ENCODE data around the gene CERS2. TPM values are rescaled to one million over a fixed set of nuclear protein-coding genes. Genes with fewer than 3 reads are reported as not detected.

CERS2 gene
- total and polyA plus RNA-seq, 11 donors: 51.7 to 113 (median 76.1) TPM

DNA sequence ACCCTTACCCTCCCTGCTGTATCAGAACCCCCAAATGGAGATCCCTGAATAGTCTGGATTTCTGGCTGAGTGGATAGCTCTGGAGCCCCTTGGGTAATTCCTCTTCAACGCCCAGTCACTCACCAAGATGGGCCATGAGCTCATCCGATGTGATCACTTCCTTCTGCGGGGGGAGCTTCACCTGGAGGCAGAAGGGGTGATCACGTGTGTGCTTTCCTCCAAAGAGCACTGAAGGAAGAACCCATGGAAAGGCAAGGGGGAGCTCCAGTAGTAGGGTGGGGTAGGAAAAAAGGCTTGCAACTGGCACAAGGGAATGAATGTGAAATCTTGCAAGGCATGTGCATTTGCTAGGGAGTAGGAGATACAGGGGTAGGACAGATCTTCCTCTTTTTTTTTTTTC lies 27.0 kb upstream of the CERS2 start:
- Histone ChIP-seq H3K36me3 (peaks cover 0 to 62% (median 57%) of the 10 kb centered on the region in 9 donors), H3K4me3 (no peak overlapping the region), H3K27me3 (no peaks in the 10 kb centered on the region), H3K27ac (peak overlapping the region in 1 of 12 donors; percentile 64), H3K4me1 (peaks cover 6 to 71% (median 35%) of the 10 kb centered on the region in 12 donors), H3K9me3 (no peaks in the 10 kb centered on the region)
- no peak for TF ChIP-seq POLR2A (IDR thresholded peaks at IDR 0.05)
- TF ChIP-seq, protein P1, sequence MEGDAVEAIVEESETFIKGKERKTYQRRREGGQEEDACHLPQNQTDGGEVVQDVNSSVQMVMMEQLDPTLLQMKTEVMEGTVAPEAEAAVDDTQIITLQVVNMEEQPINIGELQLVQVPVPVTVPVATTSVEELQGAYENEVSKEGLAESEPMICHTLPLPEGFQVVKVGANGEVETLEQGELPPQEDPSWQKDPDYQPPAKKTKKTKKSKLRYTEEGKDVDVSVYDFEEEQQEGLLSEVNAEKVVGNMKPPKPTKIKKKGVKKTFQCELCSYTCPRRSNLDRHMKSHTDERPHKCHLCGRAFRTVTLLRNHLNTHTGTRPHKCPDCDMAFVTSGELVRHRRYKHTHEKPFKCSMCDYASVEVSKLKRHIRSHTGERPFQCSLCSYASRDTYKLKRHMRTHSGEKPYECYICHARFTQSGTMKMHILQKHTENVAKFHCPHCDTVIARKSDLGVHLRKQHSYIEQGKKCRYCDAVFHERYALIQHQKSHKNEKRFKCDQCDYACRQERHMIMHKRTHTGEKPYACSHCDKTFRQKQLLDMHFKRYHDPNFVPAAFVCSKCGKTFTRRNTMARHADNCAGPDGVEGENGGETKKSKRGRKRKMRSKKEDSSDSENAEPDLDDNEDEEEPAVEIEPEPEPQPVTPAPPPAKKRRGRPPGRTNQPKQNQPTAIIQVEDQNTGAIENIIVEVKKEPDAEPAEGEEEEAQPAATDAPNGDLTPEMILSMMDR (IDR thresholded peaks at IDR 0.05): no peak
- ATAC-seq (no peak), DNase-seq (no peak)
- intact Hi-C loops (cut with DNase I): no loop called here
- WGBS, 4 donors: 51 to 68% (median 62%) methylated on average over 4 of the region's 4 CpGs

DNA sequence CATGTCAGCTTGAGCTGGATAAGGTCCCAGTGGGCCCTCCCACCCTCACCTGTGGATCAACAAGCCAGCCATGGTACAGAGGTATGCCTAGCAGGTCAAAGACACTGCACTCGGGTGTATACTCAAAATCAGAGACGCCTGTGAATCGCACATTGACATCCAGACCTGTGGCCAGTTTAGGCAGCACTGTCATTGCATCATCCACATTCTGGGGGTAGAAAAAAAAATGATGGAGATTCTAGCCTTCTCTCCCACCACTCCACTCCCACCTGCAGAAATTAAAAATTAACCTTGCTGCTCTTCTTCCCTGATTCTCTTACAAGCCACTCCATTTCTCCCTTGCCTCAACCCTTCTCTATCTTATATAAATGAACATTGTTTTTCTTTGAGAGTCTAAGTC lies 25.8 kb upstream of the CERS2 start:
- no peak for TF ChIP-seq POLR2A (IDR thresholded peaks at IDR 0.05)
- TF ChIP-seq, protein P1 (IDR thresholded peaks at IDR 0.05): no peak
- Histone ChIP-seq H3K27ac (no peak overlapping the region), H3K27me3 (no peaks in the 10 kb centered on the region), H3K9me3 (no peaks in the 10 kb centered on the region), H3K4me3 (no peak overlapping the region), H3K36me3 (peaks cover 0 to 64% (median 57%) of the 10 kb centered on the region in 9 donors), H3K4me1 (peaks cover 6 to 68% (median 38%) of the 10 kb centered on the region in 12 donors)
- intact Hi-C loops (cut with DNase I): no loop called here
- no peak for DNase-seq
- no peak for ATAC-seq
- WGBS, 4 donors: 91 to 96% (median 95%) methylated on average over 3 of the region's 3 CpGs

DNA sequence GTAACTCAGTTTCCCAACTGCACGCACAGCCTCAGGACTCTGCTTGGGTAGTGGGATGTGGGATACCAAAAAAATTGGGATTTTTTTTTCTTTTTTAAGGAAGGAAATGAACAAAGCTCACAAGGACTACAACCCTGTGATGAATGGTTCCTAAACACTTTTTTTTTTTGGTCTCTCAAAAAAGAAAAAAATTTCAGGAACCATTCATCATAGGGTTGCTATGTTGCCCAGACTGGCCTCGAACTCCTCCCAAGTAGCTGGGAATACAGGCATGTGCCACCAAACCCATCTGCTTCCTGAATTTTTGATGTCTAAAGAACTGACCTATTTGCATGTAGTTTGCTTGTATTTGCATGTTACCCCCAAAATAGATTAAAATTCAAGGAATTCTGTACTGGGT lies 25.3 kb upstream of the CERS2 start:
- H3K4me3 ChIP-seq: no peak overlapping the region
- TF ChIP-seq POLR2A (IDR thresholded peaks at IDR 0.05): no peak
- TF ChIP-seq, protein P1 (IDR thresholded peaks at IDR 0.05): no peak
- no peak overlapping the region for H3K27ac ChIP-seq
- WGBS, 4 donors: 86 to 95% (median 91%) methylated on average over 2 of the region's 2 CpGs
- no peaks in the 10 kb centered on the region for H3K9me3 ChIP-seq
- H3K36me3 ChIP-seq: peaks cover 0 to 68% (median 57%) of the 10 kb centered on the region in 9 donors
- intact Hi-C loops (cut with DNase I): no loop called here
- ATAC-seq (no peak), DNase-seq (no peak)
- H3K27me3 ChIP-seq: no peaks in the 10 kb centered on the region
- H3K4me1 ChIP-seq: peaks cover 6 to 65% (median 35%) of the 10 kb centered on the region in 12 donors

DNA sequence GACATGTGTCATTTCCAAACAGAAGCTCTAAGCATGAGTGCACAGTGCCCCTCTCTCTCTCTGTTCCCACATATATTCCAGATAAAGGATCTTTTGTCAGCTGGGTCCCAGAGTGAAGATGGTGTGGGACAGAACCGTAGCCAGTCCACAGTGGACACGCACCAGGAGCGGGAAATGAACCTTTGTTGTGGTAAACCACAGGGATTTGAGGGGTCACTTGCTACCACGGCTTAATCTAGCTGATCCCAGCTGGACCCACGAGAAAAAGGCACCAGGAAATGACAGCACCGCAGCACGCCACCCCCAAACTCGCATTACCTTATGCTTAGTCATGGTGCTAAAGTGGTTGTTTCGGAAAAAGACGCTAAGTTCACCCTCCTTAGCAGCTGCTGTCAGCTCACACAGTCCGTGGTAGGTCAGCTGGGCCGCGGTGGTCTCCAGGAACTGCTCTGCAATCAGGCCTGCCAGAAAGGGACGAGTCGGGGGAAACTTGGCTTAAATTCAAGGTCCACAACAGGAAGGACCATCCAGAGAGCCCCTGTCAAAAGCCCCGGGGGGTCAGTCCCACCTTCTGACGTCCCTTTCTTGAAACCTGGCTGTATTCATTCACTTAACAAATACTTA lies 24.5 kb upstream of the CERS2 start:
- ATAC-seq (no peak), DNase-seq (no peak)
- Histone ChIP-seq H3K4me3 (no peak overlapping the region), H3K27ac (peak overlapping the region in 1 of 12 donors; percentile 11), H3K27me3 (no peaks in the 10 kb centered on the region), H3K9me3 (no peaks in the 10 kb centered on the region), H3K36me3 (peaks cover 0 to 68% (median 57%) of the 10 kb centered on the region in 9 donors), H3K4me1 (peaks cover 3 to 58% (median 28%) of the 10 kb centered on the region in 12 donors)
- intact Hi-C loops (cut with DNase I): no loop called here
- WGBS, 4 donors: 71 to 78% (median 76%) methylated on average over 17 of the region's 17 CpGs
- TF ChIP-seq, protein P1 (IDR thresholded peaks at IDR 0.05): no peak
- TF ChIP-seq POLR2A (IDR thresholded peaks at IDR 0.05): no peak

Data from heart left ventricle (tissue), 16 donors.